HG02943 (cell line): ENCODE data around the gene ETV6.
"Not testable (repeated sequence)": the region's sequence is repeated elsewhere in the genome, so short reads cannot be mapped to it uniquely, and the experiment has no call there.

ENCODE experiments used
- ATAC-seq: cut with Tn5 transposase; IDR thresholded peaks from one replicate; pipeline ENCODE4 v1.9.1; 2021; ENCODE audit warnings: mild to moderate bottlenecking, low read depth, moderate library complexity; ENCODE audit not compliant: unreplicated experiment

ETV6 gene

DNA sequence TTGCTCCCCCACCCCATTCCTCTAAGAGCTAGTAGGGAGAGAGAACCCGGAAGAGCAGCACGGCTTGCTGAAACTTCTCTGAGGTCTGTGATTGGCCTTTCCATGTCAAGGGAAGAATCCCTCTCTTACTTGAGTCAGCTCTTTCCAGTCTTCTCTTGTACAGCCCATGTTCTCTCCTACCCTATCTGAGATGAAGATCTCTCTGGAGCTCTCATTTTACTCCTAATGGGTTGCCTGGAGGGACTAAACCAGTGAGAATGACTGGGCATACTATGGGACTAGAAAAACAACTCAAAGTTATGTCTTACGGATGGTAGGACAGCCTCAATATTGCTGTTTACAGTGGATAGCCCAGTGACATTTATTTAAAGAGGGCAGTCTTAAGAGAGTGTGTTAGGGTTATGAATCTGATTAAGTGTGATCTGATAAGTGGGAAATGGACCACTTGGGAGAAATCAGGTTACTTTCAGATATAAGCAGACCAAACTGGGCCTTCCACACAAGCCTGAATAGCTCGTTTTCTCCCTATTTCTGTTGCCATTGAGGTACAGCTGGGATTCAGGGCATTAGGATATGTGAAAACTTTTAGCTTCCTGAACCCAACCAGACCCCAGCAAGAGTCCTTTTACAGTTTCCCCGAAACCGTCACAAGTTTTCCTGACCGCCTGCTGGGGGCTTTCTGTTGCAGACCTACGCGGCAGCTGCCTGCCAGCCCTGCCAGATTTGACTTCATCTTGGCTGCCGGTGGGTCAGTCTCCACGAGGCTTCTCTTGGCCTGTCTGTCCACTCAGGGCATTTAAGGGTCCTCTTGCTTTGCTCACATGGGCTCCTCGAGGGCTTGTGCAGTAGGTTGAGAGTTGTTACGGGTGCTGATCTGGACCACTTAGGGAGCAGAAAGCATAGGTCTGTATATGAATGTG is 16.9 kb downstream of the ETV6 start:
- no peak for ATAC-seq

DNA sequence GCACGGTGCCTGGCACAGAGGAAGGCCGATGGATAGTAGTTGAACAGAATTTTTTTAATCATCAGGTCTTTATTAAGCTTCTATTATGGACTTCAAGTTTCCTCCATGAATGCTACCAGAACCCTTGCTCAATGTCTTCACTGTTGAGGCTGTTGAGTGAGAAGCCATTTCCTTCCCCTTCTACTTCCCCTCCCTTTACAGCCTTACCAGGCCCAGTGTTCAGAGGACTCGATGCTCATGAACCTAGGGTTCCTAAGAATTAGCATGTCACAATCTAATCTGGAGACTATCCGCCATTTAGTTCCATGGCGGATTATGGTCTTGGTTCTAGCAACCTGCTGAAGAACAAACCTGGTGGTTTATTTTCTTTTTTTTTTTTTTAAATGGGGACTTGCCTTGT is 17.7 kb downstream of the ETV6 start:
- ATAC-seq = no peak

DNA sequence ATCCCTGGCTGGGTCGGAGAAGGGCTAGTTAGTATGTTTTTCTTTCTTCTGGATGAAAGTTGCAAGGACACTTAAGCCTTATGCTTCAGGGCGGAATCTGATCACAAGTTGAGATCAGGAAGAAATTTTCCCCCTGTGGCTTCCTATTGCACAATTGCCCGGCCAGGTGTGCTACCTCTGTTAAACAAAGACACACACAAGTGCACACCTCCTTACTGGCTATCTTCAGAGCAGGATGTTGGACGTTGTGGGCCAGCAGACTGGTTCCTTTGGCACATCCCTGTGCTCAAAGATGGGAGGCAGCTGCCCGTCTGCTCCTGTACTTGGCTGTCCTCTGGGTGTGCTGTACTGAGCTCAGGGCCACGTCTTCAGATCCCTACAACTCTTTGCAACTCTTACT is 19.1 kb downstream of the ETV6 start:
- ATAC-seq = no peak

DNA sequence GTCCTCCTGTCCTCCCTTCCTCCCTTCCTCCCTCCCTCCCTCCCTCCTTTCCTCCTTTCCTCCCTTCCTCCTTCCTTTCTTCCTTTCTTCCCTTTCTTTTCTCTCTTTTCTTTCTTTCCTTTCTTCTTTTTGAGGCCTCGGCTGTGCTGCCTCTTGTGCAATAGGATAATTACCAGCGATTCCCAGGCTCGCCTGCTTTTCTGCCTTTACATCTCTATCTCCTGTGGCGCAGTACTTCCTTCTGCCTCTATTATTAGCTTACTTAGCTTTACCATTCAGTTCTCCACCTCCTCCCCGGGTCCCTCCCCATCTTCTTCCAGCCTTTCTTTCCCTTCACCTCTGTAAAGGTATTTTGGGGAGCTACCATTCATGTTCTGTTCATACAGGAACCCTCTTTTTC is 19.9 kb downstream of the ETV6 start:
- ATAC-seq = no peak

DNA sequence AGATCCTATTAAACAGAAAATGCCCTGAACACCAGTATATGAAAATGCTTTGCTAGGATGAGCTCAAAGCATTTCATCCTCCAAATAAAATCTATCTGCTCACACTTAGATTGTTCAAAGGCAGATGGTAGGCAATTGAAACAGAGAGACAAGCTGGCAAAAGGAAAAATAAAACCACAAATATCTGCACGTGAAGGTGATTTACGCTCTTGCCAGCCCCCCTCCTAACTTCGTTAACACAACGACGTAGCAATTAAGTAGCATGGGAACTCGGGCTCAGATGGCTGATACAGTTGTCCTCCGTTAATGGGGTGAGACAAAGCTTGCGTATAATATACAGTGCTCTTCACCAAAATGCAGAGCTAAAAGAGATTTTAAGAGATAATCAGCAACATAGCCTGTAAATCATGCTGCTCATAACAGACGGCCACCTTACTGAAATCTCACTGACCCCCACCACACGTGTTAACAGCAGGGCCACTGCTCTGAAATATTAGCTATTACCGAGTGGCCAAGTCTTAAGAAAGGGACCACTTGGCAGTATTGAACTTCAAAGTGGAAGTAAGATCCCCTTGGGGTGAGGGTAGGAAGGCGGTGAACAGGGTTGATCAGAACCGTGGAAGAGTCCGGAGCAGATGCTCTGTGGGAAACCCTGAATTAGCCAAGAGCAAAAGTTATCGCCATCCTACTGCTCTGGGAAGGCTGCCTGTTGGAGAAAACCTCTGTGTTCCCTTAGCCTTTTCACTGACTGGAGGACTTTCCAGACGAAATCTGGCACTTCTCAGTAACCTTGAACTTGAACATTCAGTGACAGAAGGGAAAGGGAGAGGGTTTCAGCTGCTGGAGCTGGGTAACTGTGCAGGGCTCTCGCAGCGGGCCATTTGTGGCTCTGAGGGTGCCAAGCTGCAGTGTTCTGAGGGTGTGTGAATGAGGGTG is 23.1 kb downstream of the ETV6 start:
- ATAC-seq = no peak

DNA sequence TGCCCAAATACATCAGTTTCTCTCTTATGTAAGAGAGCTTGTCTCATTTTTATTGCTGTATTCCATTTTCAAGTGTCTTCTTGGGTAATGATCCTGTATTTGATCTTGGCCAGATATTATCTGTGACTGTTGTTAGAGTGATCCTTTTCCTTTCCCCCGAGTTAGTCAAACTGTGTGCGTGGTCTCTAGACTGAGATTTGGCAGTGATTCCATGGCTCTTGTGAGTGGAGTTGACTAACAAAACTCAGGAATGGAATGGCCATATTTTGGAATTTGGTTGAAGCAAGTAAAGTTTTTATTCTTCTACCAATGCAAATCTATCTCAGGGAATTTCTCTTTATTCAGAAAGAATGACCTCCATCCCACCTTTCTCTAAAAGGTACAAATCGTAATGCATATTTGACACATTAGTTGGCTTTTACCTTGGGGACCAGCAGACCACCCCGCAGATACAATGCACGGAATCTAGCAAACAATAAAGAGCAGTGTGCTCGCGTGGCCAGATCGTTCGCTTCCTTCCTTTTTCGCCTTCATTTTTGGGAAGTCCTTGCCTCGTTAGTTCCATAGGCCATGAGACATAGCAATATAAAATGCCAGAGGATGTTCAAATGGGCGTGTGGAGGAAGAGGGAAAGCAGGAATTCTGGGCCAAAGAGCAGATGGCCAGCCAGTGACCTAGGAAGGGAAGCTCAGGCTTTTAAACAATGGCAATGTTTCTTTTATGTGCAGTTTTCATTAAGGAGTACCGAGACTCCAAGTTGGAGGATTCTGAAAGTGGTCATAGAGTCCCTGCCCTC is 24.4 kb downstream of the ETV6 start:
- ATAC-seq = no peak

DNA sequence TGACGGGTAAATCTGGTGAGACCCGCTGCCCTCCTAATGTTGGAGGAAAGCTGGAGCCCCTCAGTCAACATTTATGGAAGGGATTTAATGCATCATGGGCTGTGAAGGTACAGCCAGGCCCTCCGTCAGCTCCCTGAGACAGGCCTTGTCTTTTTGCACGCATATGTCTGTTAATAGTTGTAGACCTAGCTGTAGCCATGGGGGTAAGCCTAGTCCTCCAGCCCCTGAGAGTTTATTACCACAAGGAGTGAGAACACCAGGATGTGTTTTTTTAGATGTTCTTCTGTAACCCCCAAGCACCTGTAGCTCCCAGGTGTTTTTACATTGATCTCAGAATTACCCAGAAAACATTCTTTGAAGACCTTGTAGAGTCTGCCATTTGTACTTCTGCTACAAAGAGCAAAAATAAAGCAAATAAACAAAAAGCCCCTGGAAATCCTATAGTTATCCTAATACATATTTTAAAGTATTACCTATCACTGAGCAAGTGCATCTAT is 25.5 kb downstream of the ETV6 start:
- ATAC-seq = no peak

DNA sequence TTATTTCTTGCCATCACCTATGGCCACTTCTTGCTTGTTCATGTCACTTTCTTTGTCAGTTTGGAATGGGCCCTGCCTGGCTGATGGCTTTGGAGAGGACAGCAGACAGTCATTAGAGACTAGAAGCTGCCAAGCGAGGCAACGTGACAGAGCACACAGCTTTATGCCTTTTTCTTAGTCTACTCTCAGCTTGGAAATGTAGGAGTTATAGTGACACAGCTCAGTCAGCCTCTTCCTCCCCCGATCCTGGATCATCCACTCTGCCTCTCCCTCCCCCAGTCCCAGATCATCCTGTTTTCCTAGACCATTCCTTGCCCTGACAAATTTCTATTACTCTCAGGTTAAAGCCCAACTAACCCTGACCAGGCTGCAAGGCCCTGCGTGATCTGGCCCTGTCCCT is 26.6 kb downstream of the ETV6 start:
- ATAC-seq = no peak

DNA sequence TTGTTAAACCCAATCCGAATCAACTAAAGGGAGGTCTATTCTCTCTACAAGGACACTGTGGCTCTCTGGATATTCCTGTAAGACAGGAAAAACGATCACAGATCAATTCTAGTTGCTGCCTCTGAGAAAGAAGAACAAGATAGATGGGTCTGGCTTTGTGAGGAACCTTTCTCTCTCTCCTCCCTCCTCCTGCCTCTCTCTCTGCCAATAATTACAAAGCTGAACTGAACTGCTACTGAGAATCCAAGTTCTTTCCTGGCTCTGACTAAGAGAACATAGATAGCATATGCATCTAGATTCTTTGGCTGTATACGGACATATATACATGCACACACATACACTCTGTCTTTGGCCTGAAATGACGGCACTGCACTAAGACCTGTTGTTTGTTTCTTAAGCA is 27.6 kb downstream of the ETV6 start:
- ATAC-seq = no peak

DNA sequence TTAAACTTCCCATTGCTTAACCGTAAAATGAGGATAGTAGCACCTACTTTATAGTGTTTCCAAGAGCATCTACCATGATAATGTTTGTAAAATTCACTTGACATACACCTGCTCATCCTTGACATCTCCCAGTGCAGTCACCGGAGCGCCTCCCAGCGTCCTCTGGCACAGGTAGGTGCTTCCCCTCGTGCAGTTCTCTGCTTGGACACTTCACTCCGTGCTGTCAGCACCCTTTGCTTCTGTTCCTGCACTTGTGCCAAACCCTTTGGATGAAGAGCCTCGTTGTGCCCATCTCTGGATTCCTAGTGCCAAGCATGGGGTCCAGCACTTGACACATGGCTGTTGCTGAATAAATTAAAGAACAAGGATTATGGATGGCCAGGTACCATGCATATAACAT is 28.3 kb downstream of the ETV6 start:
- no peak for ATAC-seq

DNA sequence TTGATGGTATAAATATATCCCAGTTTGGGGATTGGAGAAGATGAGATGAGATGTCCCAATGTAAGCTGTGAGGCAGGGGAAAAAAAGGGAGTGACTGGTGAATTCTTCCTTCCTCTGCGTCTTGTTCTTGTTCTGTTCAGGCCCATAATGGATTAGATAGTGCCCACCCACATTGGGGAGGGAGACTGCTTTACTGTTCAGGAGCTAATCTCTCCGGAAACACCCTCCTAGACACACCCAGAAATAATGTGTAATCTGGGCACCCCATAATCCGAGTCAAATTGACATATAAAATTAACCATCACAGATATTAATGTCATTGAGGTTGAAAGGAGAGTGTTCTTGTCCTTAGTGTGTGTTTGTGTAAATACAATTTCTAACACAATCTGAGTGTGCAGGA is 29.3 kb downstream of the ETV6 start:
- ATAC-seq = no peak

DNA sequence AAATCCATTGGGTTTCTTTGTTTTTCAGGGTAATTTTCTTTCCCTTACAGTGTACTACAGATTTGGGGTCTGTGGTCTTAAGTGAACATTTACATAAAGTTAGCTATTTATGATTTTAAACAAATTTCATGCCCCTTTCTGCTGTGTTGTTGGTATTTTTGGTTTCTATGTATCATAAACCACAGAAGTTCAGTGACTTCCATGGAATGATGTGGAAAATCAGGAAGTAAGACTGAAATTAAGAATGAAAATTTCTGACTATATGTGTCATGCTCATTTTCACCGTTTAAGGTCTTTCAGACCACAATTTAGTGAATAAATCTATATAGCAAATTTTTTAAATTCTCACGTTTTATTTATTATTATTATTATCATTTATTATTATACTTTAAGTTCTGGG is 31.7 kb downstream of the ETV6 start:
- ATAC-seq = no peak

DNA sequence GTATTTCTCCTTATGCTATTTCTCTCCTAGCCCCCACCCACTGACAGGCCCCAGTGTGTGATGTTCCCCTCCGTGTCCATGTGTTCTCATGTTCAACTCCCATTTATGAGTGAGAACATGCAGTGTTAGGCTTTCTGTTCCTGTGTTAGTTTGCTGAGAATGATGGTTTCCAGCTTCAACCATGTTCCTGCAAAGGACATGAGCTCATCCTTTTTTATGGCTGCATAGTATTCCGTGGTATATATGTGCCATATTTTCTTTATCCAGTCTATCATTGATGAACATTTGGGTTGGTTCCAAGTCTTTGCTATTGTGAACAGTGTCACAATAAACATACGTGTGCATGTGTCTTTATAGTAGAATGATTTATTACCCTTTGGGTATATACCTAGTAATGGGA is 32.2 kb downstream of the ETV6 start:
- not testable (repeated sequence) for ATAC-seq

DNA sequence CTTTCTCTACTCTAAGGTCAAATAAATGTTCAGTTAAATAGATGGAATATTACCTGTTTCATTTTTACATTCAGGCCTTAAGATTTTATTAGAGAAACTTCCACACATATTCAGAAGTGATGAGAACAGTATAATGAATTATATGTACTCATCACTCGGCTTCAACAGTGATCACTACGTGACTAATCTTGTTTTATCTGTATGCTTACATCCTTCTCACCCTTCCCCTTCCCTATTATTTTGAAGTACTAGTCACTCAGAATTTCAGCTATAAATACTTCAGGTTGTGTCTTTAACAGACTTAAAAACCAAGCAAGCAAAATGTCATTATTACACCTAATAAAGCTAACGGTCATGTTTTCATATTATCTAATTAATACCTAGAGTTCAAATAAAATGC is 34.9 kb downstream of the ETV6 start:
- no peak for ATAC-seq

DNA sequence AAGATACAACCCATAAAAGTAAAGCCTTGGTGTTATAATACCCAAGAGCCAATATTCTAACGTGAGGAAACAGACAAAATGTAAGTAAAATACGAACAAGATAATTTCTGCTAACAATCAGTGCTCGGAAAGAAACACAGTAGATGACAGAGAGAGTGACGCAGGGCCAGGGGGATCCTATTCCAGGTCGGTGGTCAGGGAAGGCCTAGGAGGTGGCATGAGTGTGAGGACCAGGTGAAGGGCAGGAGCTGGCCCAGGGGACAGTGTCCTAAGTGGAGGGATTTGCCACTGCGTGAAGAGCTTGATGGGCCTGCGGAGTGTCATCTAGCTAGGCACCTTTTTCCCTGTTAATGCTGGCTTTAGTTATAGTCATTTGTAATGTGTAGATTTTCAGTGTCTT is 35.3 kb downstream of the ETV6 start:
- no peak for ATAC-seq

DNA sequence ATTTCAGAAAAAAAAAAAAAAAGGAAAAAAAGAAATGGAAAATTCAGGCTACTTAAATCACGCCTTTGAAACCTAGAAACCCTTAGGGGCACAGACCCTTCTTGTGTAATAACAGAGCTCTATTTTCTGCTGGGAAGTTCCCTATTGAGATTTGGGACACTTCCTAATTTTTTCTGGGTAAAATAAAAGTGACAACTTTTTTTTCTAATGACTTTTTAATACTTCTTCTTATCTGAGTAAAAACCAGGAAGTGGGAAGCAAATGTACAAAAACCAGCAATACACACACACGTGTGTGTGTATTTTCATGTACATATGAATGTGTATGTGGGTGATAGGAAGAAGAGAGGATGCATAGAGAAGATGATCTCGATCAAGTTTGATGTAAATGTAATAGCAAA is 35.8 kb downstream of the ETV6 start:
- ATAC-seq = no peak

DNA sequence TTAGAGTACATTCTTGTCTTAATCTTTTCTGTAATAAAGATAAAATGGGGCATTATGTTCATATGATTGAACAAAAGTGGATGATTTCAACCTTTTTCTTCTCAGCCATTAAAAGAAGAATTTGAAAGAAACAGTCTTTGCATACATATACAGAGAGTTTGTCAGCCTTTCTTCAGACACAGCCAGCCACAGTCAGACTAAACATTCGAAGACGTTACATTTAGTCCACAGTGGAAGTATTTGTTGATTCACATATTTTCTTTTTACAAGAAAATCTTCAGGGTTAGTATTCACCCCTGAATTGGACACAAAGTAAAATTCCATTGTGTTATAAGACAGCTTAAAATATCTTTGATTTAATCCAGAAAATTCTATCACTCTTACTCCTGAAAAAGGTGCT is 36.2 kb downstream of the ETV6 start:
- no peak for ATAC-seq

DNA sequence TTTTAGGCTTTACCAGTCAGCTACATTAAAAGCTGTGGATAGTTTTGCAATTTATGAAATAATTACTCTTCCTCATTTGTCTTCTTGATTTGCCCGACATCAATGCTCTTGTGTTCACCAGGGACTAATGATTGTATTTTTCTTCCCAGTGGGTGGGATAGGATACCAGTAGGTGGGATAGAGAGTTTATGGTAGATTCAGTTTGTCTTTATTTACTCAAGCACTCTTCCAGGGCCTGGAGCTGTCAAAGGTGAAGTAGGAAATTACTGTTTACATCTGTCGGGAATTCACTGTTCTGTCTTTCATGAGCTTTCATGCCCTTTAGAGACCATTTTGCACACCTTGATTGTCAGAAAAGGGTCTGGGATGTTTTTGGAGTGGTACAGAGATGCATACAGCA is 36.6 kb downstream of the ETV6 start:
- no peak for ATAC-seq

DNA sequence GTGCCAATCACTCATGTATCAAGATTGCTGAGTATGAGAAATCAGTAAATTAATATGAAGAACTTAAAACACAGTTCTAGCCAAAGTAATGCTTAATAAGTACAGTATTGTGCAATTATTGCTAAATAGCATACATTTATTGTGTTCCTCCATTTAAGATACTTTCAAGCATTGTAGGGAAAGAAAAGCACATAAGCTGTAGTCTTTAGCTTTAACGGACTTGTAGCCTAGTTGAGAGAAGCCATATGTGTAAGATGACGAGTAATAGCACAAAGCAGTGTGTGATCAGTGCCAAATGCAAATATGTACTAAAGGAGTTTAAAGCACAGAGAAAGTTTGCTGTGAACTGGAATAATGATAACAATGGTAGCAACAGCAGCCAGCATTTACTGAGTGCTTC is 38.1 kb downstream of the ETV6 start:
- no peak for ATAC-seq

DNA sequence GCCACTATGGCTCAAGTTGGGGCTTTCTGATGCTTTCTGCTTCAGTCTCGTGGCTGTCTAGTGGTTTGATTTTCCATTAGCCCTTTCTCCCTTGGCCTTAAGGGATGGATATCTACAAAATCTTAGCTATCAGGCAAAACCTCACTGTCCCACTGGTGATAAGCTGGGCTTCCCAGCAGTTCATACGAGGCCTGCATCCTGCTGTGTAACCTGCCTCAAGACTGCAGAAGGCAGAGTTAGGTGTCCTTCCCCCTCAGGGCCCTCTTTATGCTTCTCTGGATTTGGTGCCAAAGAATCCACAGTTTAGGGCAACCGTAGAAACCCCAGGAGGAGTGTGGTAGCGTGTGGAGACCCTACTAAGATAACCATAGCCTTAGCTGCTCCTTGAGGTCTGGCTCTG is 38.9 kb downstream of the ETV6 start:
- no peak for ATAC-seq

DNA sequence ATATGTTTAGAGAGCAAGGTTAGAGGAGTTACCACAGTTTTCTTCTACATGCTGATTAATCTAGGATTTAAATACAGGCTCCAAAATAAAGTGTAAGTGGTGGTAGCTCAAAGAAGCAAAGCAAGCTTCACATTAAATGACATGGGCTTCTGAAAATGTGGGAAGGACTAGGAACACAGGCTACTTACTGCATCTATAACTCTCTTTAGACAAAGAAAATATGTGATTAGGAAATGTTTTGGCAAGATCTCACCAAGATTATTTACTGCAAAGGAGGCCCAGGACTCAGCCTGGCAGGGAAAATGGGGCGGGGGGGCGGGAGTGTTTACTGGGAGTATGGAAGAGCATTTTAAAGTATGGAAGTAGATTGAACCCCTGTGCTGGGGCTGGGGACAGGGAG is 39.4 kb downstream of the ETV6 start:
- ATAC-seq = no peak
